ENCODE measurements around the gene RPS27L. TPM values are rescaled to one million over a fixed set of nuclear protein-coding genes. Genes with fewer than 3 reads are reported as not detected.

Gene RPS27L
- total RNA-seq, 2 experiments from 2014 or later: 117 to 143 TPM

- ATAC-seq: no peak
- H3K27ac Mint-ChIP-seq: no peak overlapping the region
- no peaks in the 10 kb centered on the region for H3K27me3 Mint-ChIP-seq
- ChIA-PET CTCF (interaction anchor here (0.7 to 1.8 kb wide), 2 partner anchors 10 to 233 kb away, joined by 4 to 5 read pairs; no protein-coding TSS in a partner anchor), POLR2A (interaction anchor here (1.1 kb wide), 1 partner anchor 40 kb away, joined by 7 read pairs; no protein-coding TSS in a partner anchor)
- H3K9me3 Mint-ChIP-seq (ENCODE audit: low read depth): no peaks in the 10 kb centered on the region
- no peak overlapping the region for H3K4me3 Mint-ChIP-seq
- DNase-seq: no peak
- peaks cover 12% of the 10 kb centered on the region for H3K4me1 Mint-ChIP-seq
- H3K36me3 Mint-ChIP-seq (ENCODE audit: low read depth): peaks cover 2% of the 10 kb centered on the region
- intact Hi-C loops (cut with DNase I, micrococcal nuclease): no loop called here
These were observed 20.5 kb downstream of the RPS27L start for GRCh38 chr15:63136742-63137141.

- Mint-ChIP-seq H3K9me3 (ENCODE audit: low read depth) (no peaks in the 10 kb centered on the region), H3K4me3 (no peak overlapping the region), H3K4me1 (peaks cover 12% of the 10 kb centered on the region), H3K27me3 (no peaks in the 10 kb centered on the region), H3K27ac (no peak overlapping the region), H3K36me3 (ENCODE audit: low read depth) (peaks cover 2% of the 10 kb centered on the region)
- ChIA-PET POLR2A (interaction anchor here (0.6 to 1.3 kb wide), 3 partner anchors 11 to 41 kb away, joined by 4 to 7 read pairs (median 6); no protein-coding TSS in a partner anchor), CTCF (interaction anchor here (0.6 to 1.8 kb wide), 3 partner anchors 11 to 73 kb away, joined by 3 to 5 read pairs (median 3); no protein-coding TSS in a partner anchor)
- DNase-seq (no peak), ATAC-seq (peak; percentile 74)
- intact Hi-C loops (cut with DNase I, micrococcal nuclease): no loop called here
These were observed 21.5 kb downstream of the RPS27L start for GRCh38 chr15:63135804-63136203.

GRCh38 chr15:63135281-63135680 lies 22.0 kb downstream of the RPS27L start:
- peaks cover 12% of the 10 kb centered on the region for H3K4me1 Mint-ChIP-seq
- POLR2A ChIA-PET: interaction anchor here (1.3 kb wide), 1 partner anchor 12 kb away, joined by 6 read pairs; no protein-coding TSS in a partner anchor
- intact Hi-C loops (cut with DNase I, micrococcal nuclease): no loop called here
- no peak overlapping the region for H3K4me3 Mint-ChIP-seq
- peaks cover 3% of the 10 kb centered on the region for H3K36me3 Mint-ChIP-seq (ENCODE audit: low read depth)
- H3K27me3 Mint-ChIP-seq: no peaks in the 10 kb centered on the region
- CTCF ChIA-PET: interaction anchor here (1.3 to 1.8 kb wide), 2 partner anchors 11 to 153 kb away, joined by 4 to 5 read pairs; no protein-coding TSS in a partner anchor
- no peak overlapping the region for H3K27ac Mint-ChIP-seq
- ATAC-seq: no peak
- H3K9me3 Mint-ChIP-seq (ENCODE audit: low read depth): no peaks in the 10 kb centered on the region
- DNase-seq: no peak

- Mint-ChIP-seq H3K27ac (no peak overlapping the region), H3K27me3 (no peaks in the 10 kb centered on the region), H3K36me3 (ENCODE audit: low read depth) (peaks cover 5% of the 10 kb centered on the region), H3K9me3 (ENCODE audit: low read depth) (no peaks in the 10 kb centered on the region), H3K4me1 (peaks cover 12% of the 10 kb centered on the region), H3K4me3 (no peak overlapping the region)
- no peak for DNase-seq
- POLR2A ChIA-PET: interaction anchor here (1.3 kb wide), 1 partner anchor 13 kb away, joined by 6 read pairs; no protein-coding TSS in a partner anchor
- intact Hi-C loops (cut with DNase I, micrococcal nuclease): no loop called here
- ATAC-seq: no peak
- CTCF ChIA-PET: interaction anchor here (1.3 kb wide), 1 partner anchor 153 kb away, joined by 4 read pairs; no protein-coding TSS in a partner anchor
These were observed 22.9 kb downstream of the RPS27L start for GRCh38 chr15:63134245-63134985.

- H3K27me3 Mint-ChIP-seq: no peaks in the 10 kb centered on the region
- no peak overlapping the region for H3K4me3 Mint-ChIP-seq
- H3K9me3 Mint-ChIP-seq (ENCODE audit: low read depth): no peaks in the 10 kb centered on the region
- DNase-seq: no peak
- ATAC-seq: no peak
- H3K4me1 Mint-ChIP-seq: peaks cover 12% of the 10 kb centered on the region
- peaks cover 9% of the 10 kb centered on the region for H3K36me3 Mint-ChIP-seq (ENCODE audit: low read depth)
- ChIA-PET POLR2A (no interaction called here), CTCF (no interaction called here)
- H3K27ac Mint-ChIP-seq: no peak overlapping the region
- intact Hi-C loops (cut with DNase I, micrococcal nuclease): no loop called here
These were observed 23.5 kb downstream of the RPS27L start for GRCh38 chr15:63133786-63134185.

GRCh38 chr15:63126726-63127125 lies 30.6 kb downstream of the RPS27L start:
- no peak for ATAC-seq
- Mint-ChIP-seq H3K9me3 (ENCODE audit: low read depth) (no peaks in the 10 kb centered on the region), H3K36me3 (ENCODE audit: low read depth) (peaks cover 26% of the 10 kb centered on the region), H3K4me3 (no peak overlapping the region), H3K27me3 (no peaks in the 10 kb centered on the region), H3K4me1 (peaks cover 7% of the 10 kb centered on the region), H3K27ac (no peak overlapping the region)
- DNase-seq: no peak
- ChIA-PET POLR2A (no interaction called here), CTCF (interaction anchor here (1.0 to 2.0 kb wide), 2 partner anchors 24 to 79 kb away, joined by 3 to 8 read pairs; no protein-coding TSS in a partner anchor)
- intact Hi-C loops (cut with DNase I, micrococcal nuclease): no loop called here

- H3K27me3 Mint-ChIP-seq: no peaks in the 10 kb centered on the region
- CTCF ChIA-PET: interaction anchor here (0.9 kb wide), 1 partner anchor 388 kb away, joined by 4 read pairs; no protein-coding TSS in a partner anchor
- no peak overlapping the region for H3K27ac Mint-ChIP-seq
- POLR2A ChIA-PET: no interaction called here
- peaks cover 23% of the 10 kb centered on the region for H3K36me3 Mint-ChIP-seq (ENCODE audit: low read depth)
- intact Hi-C loops (cut with DNase I, micrococcal nuclease): loop anchor here (5.0 kb wide), 4 partner anchors 68 to 973 kb away; partner anchors contain the start of genes HERC1 (in 1 of the 2) and SNX1 (in 1 of the 2)
- peaks cover 12% of the 10 kb centered on the region for H3K4me1 Mint-ChIP-seq
- peaks cover 8% of the 10 kb centered on the region for H3K9me3 Mint-ChIP-seq (ENCODE audit: low read depth)
- DNase-seq: no peak
- ATAC-seq: no peak
- H3K4me3 Mint-ChIP-seq: no peak overlapping the region
These were observed 32.8 kb downstream of the RPS27L start for GRCh38 chr15:63124506-63124905.

GRCh38 chr15:63122002-63122875 lies 35.0 kb downstream of the RPS27L start:
- intact Hi-C loops (cut with DNase I, micrococcal nuclease): loop anchor here (1.0 to 5.0 kb wide), 6 partner anchors 35 to 975 kb away; partner anchors contain the start of genes HERC1 (in 1 of the 2), RAB8B (in 1 of the 2), RPS27L (in 1 of the 2) and SNX1 (in 1 of the 2)
- Mint-ChIP-seq H3K36me3 (ENCODE audit: low read depth) (peaks cover 14% of the 10 kb centered on the region), H3K27me3 (no peaks in the 10 kb centered on the region), H3K4me1 (peaks cover 12% of the 10 kb centered on the region), H3K4me3 (peak overlapping the region; percentile 92), H3K9me3 (ENCODE audit: low read depth) (peaks cover 12% of the 10 kb centered on the region), H3K27ac (peak overlapping the region; percentile 88)
- peak; percentile 91 for DNase-seq
- POLR2A ChIA-PET: interaction anchor here (0.6 kb wide), 1 partner anchor 1004 kb away, joined by 4 read pairs; no protein-coding TSS in a partner anchor
- peak; percentile 89 for ATAC-seq
- CTCF ChIA-PET: no interaction called here

GRCh38 chr15:63121382-63122001 lies 35.8 kb downstream of the RPS27L start, which contains the start of gene LACTB:
TSS of gene LACTB (plus strand) at chr15:63121861. CDS start at chr15:63121872, 11 bp downstream.
- peaks cover 13% of the 10 kb centered on the region for H3K36me3 Mint-ChIP-seq (ENCODE audit: low read depth)
- ATAC-seq: peak; percentile 90
- peak; percentile 91 for DNase-seq
- POLR2A ChIA-PET: interaction anchor here (0.6 kb wide), 1 partner anchor 1003 kb away, joined by 4 read pairs; no protein-coding TSS in a partner anchor
- peaks cover 12% of the 10 kb centered on the region for H3K9me3 Mint-ChIP-seq (ENCODE audit: low read depth)
- H3K4me1 Mint-ChIP-seq: peaks cover 12% of the 10 kb centered on the region
- intact Hi-C loops (cut with DNase I, micrococcal nuclease): loop anchor here (1.0 to 5.0 kb wide), 10 partner anchors 35 to 976 kb away; partner anchors contain the start of genes RPS27L (in 2 of the 2), APH1B (in 1 of the 2), HERC1 (in 1 of the 2) and RAB8B (in 1 of the 2)
- H3K27me3 Mint-ChIP-seq: no peaks in the 10 kb centered on the region
- CTCF ChIA-PET: no interaction called here
- peak within 1 kb of the TSS; percentile 88 for H3K27ac Mint-ChIP-seq
- peak within 1 kb of the TSS; percentile 92 for H3K4me3 Mint-ChIP-seq

- peaks cover 3% of the 10 kb centered on the region for H3K36me3 Mint-ChIP-seq (ENCODE audit: low read depth)
- no peak for ATAC-seq
- CTCF ChIA-PET: interaction anchor here (0.6 kb wide), 1 partner anchor 99 kb away, joined by 3 read pairs; no protein-coding TSS in a partner anchor
- peaks cover 12% of the 10 kb centered on the region for H3K4me1 Mint-ChIP-seq
- intact Hi-C loops (cut with DNase I, micrococcal nuclease): no loop called here
- H3K9me3 Mint-ChIP-seq (ENCODE audit: low read depth): peaks cover 12% of the 10 kb centered on the region
- POLR2A ChIA-PET: no interaction called here
- H3K27me3 Mint-ChIP-seq: no peaks in the 10 kb centered on the region
- no peak overlapping the region for H3K4me3 Mint-ChIP-seq
- H3K27ac Mint-ChIP-seq: no peak overlapping the region
- no peak for DNase-seq
These were observed 38.4 kb downstream of the RPS27L start for GRCh38 chr15:63118854-63119253.

Measured in activated CD4-positive, alpha-beta T cell treated with anti-CD3 and anti-CD28 coated beads for 36 hours (primary cell).